Aortic smooth muscle cell (primary cell): ENCODE results near the gene HSPA2. TPM values are rescaled to one million over a fixed set of nuclear protein-coding genes. Genes with fewer than 3 reads are reported as not detected.

ENCODE experiments used
- total RNA-seq: library from RNA; depleted of rRNA; stranded (reverse); fragments of >200 nt; gene quantifications from 2 replicates; pipeline ENCODE4 v1.2.3, GENCODE V29; 2014

The HSPA2 gene
- total RNA-seq: 1.3 and 2.5 TPM in 2 replicates

GRCh38 chr14:64540208-64541202 lies at the start of gene HSPA2:
Gene HSPA2, plus strand, starts transcription at chr14:64540741. Its CDS starts 109 bp downstream, at chr14:64540850.

GRCh38 chr14:64503434-64504309 lies 36.9 kb upstream of the HSPA2 start, which contains the start of gene ZBTB25:
Gene ZBTB25, minus strand, starts transcription at chr14:64503838. Its CDS starts 13,305 bp downstream, at chr14:64490533.

GRCh38 chr14:64504310-64504896 lies 36.1 kb upstream of the HSPA2 start, which contains the start of gene ZBTB1:
Gene ZBTB1, plus strand, starts transcription at chr14:64504770. Its CDS starts 16,735 bp downstream, at chr14:64521505.

GRCh38 chr14:64549791-64550620 lies 9.5 kb downstream of the HSPA2 start, which contains the start of gene PPP1R36:
Gene PPP1R36, plus strand, starts transcription at chr14:64549961. Its CDS starts 37 bp downstream, at chr14:64549998.

Other genes with a start within 250 kb of the HSPA2 start
- not detected in 2 replicates for gene ESR2, start 246.4 kb upstream of the HSPA2 start, total RNA-seq
- 53.7 and 68.0 TPM in 2 replicates for gene MTHFD1, start 152.4 kb upstream of the HSPA2 start, total RNA-seq
- 0.26 and 0.31 TPM in 2 replicates for gene AKAP5, start 75.2 kb upstream of the HSPA2 start, total RNA-seq
- 4.9 and 5.5 TPM in 2 replicates for gene ZBTB25, start 36.9 kb upstream of the HSPA2 start, total RNA-seq
- 37.0 and 39.5 TPM in 2 replicates for gene ZBTB1, start 36.0 kb upstream of the HSPA2 start, total RNA-seq
- gene PPP1R36, start 9.2 kb downstream of the HSPA2 start, total RNA-seq: 0.79 and 0.87 TPM in 2 replicates
- gene PLEKHG3, start 163.7 kb downstream of the HSPA2 start, total RNA-seq: 15.0 and 16.4 TPM in 2 replicates